SK-N-MC (cell line): ENCODE results near the gene ULK4.

Experiments used
- DNase-seq: peaks from one replicate; pipeline ENCODE4 v3.0.0-alpha.2; 2011; ENCODE audit warnings: low read depth, low spot score
- H3K27ac ChIP-seq: fragments of 200-600 bp; sonication (generic); 2 replicates; pipeline ENCODE4 v1.5.1; 2016; ENCODE audit warnings: mixed run types
- H3K36me3 ChIP-seq: fragments of 200-600 bp; sonication (generic); 2 replicates; pipeline ENCODE4 v1.6.1; 2017; ENCODE audit warnings: antibody characterized with exemption, low read length, mixed read lengths; ENCODE audit not compliant: insufficient read depth
- H3K4me3 ChIP-seq: fragments of 200-600 bp; sonication (generic); 2 replicates; pipeline ENCODE4 v1.5.1; 2016
- H3K9ac ChIP-seq: fragments of 200-600 bp; sonication (generic); 2 replicates; pipeline ENCODE4 v1.8.0; 2017; ENCODE audit warnings: mixed run types, mixed read lengths; ENCODE audit not compliant: insufficient read length
- H3K9me3 ChIP-seq: fragments of 200-600 bp; sonication (generic); 2 replicates; pipeline ENCODE4 v1.6.1; 2017; ENCODE audit warnings: low read depth, mild to moderate bottlenecking, antibody characterized with exemption, low read length, moderate library complexity, mixed read lengths
- EZH2 ChIP-seq: fragments of 200-600 bp; sonication (generic); IDR thresholded peaks from one replicate; pipeline ENCODE4 v1.6.1; 2017; ENCODE audit warnings: antibody characterized with exemption
- FOXP2 ChIP-seq: optimal IDR thresholded peaks from 2 replicates; pipeline ENCODE3; 2011; ENCODE audit warnings: mild to moderate bottlenecking, moderate library complexity; ENCODE audit not compliant: insufficient read depth; ENCODE audit errors: extremely low read length, control extremely low read depth
- POLR2AphosphoS5 ChIP-seq: IDR thresholded peaks from 2 replicates; pipeline ENCODE4 v1.6.1; 2012; ENCODE audit warnings: mild to moderate bottlenecking, low read depth, low read length, borderline replicate concordance

Gene ULK4

GRCh38 chr3:41363830-41364523, 597.9 kb downstream of the ULK4 start:
- H3K27ac ChIP-seq: no peak overlapping the region
- no peak overlapping the region for H3K9ac ChIP-seq
- no peak overlapping the region for H3K4me3 ChIP-seq
- no peaks in the 10 kb centered on the region for H3K36me3 ChIP-seq
- no peak for DNase-seq
- no peak for TF ChIP-seq EZH2
- no peak for TF ChIP-seq POLR2AphosphoS5
- no peak for TF ChIP-seq FOXP2
- no peaks in the 10 kb centered on the region for H3K9me3 ChIP-seq

- Histone ChIP-seq H3K36me3 (no peaks in the 10 kb centered on the region), H3K9ac (no peak overlapping the region), H3K9me3 (no peaks in the 10 kb centered on the region), H3K4me3 (no peak overlapping the region), H3K27ac (no peak overlapping the region)
- DNase-seq: no peak
- no peak for TF ChIP-seq FOXP2
- TF ChIP-seq EZH2: no peak
These were observed 599.0 kb downstream of the ULK4 start for GRCh38 chr3:41362638-41363559.

GRCh38 chr3:41357271-41357670, 604.6 kb downstream of the ULK4 start:
- Histone ChIP-seq H3K9ac (no peak overlapping the region), H3K9me3 (no peaks in the 10 kb centered on the region), H3K27ac (no peak overlapping the region), H3K4me3 (no peak overlapping the region), H3K36me3 (no peaks in the 10 kb centered on the region)
- TF ChIP-seq FOXP2 (no peak), POLR2AphosphoS5 (no peak), EZH2 (no peak)
- DNase-seq: no peak

DNA sequence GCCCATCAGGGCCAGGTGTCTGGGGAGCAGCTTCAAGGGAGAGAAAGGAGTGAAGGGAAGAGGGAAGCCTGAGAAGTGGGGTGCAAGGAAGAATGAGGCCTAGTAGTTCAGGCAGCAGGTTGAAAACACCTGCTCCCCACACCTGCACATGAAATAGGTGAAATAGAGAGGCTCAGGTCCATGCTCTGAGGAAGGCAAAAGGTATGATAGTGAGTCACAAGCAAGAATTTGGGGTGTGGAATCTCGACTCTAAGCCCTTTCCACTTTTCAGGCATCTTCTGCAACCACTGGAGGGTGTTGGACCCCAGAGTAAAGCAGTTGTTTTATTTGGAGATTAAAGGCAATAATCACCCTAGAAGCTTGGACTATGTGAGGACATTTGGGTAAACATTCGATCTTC, 605.1 kb downstream of the ULK4 start:
- no peaks in the 10 kb centered on the region for H3K36me3 ChIP-seq
- DNase-seq: no peak
- no peak overlapping the region for H3K9ac ChIP-seq
- no peak overlapping the region for H3K27ac ChIP-seq
- no peaks in the 10 kb centered on the region for H3K9me3 ChIP-seq
- no peak overlapping the region for H3K4me3 ChIP-seq
- no peak for TF ChIP-seq FOXP2
- no peak for TF ChIP-seq POLR2AphosphoS5
- TF ChIP-seq EZH2: no peak

GRCh38 chr3:41352510-41352909, 609.4 kb downstream of the ULK4 start:
- no peak for DNase-seq
- H3K36me3 ChIP-seq: no peaks in the 10 kb centered on the region

DNA sequence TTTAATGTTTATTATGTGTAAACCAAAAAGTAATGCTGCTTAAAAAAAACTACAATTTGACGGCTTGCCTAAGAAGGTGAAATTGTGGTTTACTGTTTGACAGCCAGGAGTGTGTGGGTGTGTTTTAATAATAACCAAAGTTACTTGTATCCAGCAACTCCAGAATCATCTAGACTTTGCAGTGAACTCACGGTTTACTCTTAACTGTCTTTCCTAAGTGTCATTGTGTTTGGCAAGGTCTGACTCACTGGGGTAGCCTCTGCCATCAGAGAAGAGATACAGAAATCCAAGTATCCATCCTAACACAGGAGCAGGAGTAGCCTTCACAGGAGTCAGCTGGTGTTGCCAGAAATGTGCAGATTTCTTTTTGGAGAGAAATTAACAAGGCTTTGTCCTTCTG, 611.5 kb downstream of the ULK4 start:
- Histone ChIP-seq H3K36me3 (no peaks in the 10 kb centered on the region), H3K27ac (no peak overlapping the region), H3K4me3 (no peak overlapping the region), H3K9me3 (no peaks in the 10 kb centered on the region), H3K9ac (no peak overlapping the region)
- DNase-seq: no peak
- TF ChIP-seq FOXP2 (no peak), EZH2 (no peak), POLR2AphosphoS5 (no peak)

More at GRCh38 chr3:41352510-41352909, 609.4 kb downstream of the ULK4 start:
- no peak overlapping the region for H3K9ac ChIP-seq
- TF ChIP-seq POLR2AphosphoS5: no peak
- no peak for TF ChIP-seq EZH2
- TF ChIP-seq FOXP2: no peak
- no peak overlapping the region for H3K4me3 ChIP-seq
- H3K27ac ChIP-seq: no peak overlapping the region
- H3K9me3 ChIP-seq: no peaks in the 10 kb centered on the region

- no peak for DNase-seq
- Histone ChIP-seq H3K4me3 (no peak overlapping the region), H3K27ac (no peak overlapping the region), H3K36me3 (no peaks in the 10 kb centered on the region), H3K9ac (no peak overlapping the region), H3K9me3 (no peaks in the 10 kb centered on the region)
- TF ChIP-seq EZH2 (no peak), FOXP2 (no peak), POLR2AphosphoS5 (no peak)
These were observed 613.5 kb downstream of the ULK4 start for GRCh38 chr3:41348401-41348800.

DNA sequence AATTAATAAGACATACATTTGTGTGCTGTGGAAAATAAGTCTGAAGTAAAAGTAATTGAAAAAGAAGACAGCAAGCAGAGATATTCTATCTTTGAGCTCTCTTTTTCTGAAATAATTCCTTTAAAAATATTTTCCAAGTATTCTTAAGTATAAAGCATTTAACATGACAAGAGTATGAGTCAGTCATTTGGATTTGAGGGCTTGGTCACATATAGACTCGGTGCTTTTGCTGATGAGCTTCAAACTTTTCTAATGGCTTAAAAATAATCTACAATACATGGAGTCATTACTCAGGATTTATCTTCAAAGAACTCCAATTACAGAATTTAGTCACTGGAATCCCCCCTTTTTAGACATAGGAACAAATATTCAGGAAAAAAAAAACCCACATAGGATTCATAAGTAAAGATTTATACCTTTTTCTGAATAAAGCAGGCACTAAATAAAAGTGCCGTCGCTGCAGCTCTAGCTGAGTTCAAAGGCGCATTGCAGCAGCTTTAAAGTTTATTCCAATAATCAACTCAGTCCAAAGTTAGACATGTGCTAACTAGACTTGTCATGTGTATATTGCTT, 615.1 kb downstream of the ULK4 start:
- no peaks in the 10 kb centered on the region for H3K9me3 ChIP-seq
- no peak for TF ChIP-seq EZH2
- TF ChIP-seq POLR2AphosphoS5: no peak
- H3K4me3 ChIP-seq: no peak overlapping the region
- no peak for DNase-seq
- no peaks in the 10 kb centered on the region for H3K36me3 ChIP-seq
- no peak overlapping the region for H3K9ac ChIP-seq
- H3K27ac ChIP-seq: no peak overlapping the region

- no peak for TF ChIP-seq EZH2
- no peak for TF ChIP-seq POLR2AphosphoS5
- TF ChIP-seq FOXP2: no peak
- no peak overlapping the region for H3K27ac ChIP-seq
- DNase-seq: no peak
- no peak overlapping the region for H3K9ac ChIP-seq
- H3K4me3 ChIP-seq: no peak overlapping the region
- H3K9me3 ChIP-seq: no peaks in the 10 kb centered on the region
- no peaks in the 10 kb centered on the region for H3K36me3 ChIP-seq
These were observed 616.1 kb downstream of the ULK4 start for GRCh38 chr3:41345788-41346187.
